Caki2 (cell line): ENCODE results near the gene RPL26. TPM values are rescaled to one million over a fixed set of nuclear protein-coding genes. Genes with fewer than 3 reads are reported as not detected.
"Not testable (repeated sequence)": the region's sequence is repeated elsewhere in the genome, so short reads cannot be mapped to it uniquely, and the experiment has no call there.

ENCODE experiments used
- DNase-seq: peaks from one replicate; pipeline ENCODE4 v3.0.0-alpha.2; 2015; ENCODE audit warnings: low read depth
- in situ Hi-C: cut with HindIII; loops from 2 replicates; pipeline ENCODE4 v1.10.0; 2016; ENCODE audit warnings: low sequenced_read_pairs, low pct_unique_long_range_greater_than_20kb, mixed read lengths
- total RNA-seq: library from RNA; depleted of rRNA; stranded (reverse); fragments of >200 nt; shearing (Covaris generic); gene quantifications from 2 replicates; pipeline ENCODE4 v1.2.3, GENCODE V29; 2014; ENCODE audit warnings: low replicate concordance

Gene RPL26
- total RNA-seq, 1 experiment from 2014 or later = 2,280 TPM

- DNase-seq = no peak
- in situ Hi-C loops = no loop called here
Measured at GRCh38 chr17:8401107-8401506, 18.1 kb upstream of the RPL26 start.

- no peak for DNase-seq
- in situ Hi-C loops = no loop called here
Measured at GRCh38 chr17:8398980-8399379, 16.0 kb upstream of the RPL26 start.

GRCh38 chr17:8397636-8398035 lies 14.6 kb upstream of the RPL26 start, which contains the start of gene RNF222:
RNF222 (minus strand) TSS chr17:8397827; CDS start chr17:8393461, 4,366 bp downstream.
- in situ Hi-C loops = no loop called here
- no peak for DNase-seq

- in situ Hi-C loops = not testable (repeated sequence)
Measured at GRCh38 chr17:8394497-8394896, 11.5 kb upstream of the RPL26 start.

DNA sequence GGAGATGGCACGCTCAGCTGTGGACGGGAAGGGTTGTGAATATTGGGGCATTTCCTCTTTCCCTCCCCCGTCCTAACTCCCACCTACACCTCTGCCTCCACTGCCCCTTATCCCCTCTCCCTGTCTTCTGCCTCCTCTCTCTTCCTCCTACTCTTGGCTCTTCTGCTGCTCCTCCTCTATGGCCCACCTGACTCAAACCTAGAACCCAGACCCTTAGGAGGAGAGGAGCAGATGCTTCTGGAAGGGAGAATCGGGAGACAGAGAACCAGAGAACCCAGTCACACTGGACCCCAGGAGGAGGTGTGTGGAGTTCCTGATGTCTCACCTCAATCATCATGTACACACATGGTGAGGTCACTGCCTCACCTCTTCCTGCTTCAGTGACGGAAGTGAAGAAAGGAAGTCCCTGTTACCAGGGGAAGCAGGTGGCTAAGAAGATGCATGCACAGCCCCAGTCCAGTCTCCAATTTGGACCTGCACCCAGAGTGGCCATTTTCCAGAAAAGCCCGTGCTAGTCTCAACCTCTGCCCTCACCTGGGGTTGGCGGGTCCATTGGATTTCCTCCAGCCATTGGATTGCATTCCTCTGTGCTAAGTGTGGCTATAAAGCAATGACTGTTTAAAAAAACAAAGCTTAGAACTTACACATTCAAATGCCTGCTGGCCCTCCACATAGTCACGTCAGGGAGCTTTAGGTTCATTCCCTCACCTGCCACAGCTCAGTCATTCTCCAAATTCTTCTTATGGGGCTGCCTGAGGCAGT lies 10.7 kb upstream of the RPL26 start:
- in situ Hi-C loops = no loop called here
- no peak for DNase-seq

More at GRCh38 chr17:8394497-8394896, 11.5 kb upstream of the RPL26 start:
- not testable (repeated sequence) for DNase-seq

GRCh38 chr17:8392674-8393469 lies 9.9 kb upstream of the RPL26 start:
- in situ Hi-C loops = no loop called here
- no peak for DNase-seq

GRCh38 chr17:8392274-8392673 lies 9.3 kb upstream of the RPL26 start:
- no peak for DNase-seq
- in situ Hi-C loops = no loop called here

GRCh38 chr17:8391711-8392110 lies 8.7 kb upstream of the RPL26 start:
- in situ Hi-C loops = no loop called here
- DNase-seq = no peak

- no peak for DNase-seq
- in situ Hi-C loops = no loop called here
Measured at GRCh38 chr17:8387914-8388651, 5.1 kb upstream of the RPL26 start.

DNA sequence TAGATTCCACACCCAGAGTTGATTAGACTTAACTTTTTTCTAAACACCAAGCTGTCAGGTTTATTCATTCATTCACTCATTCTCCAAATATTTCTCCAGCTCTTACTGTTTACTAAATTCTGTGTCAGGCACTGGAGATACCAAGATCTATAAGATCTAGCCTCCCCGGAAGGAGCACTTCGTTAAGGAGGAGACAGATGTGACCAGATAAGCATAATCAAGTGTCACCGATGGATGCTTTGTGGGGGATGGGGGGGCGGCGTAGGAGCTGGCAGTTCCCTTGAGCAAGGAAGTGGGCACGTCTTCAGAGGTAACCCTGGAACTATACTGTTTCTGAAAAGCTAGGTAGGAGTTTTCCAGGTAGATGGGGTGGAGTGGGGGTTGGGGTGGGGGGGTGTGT lies 3.8 kb upstream of the RPL26 start:
- in situ Hi-C loops = no loop called here

GRCh38 chr17:8384801-8385378 lies 1.9 kb upstream of the RPL26 start:
- peak; percentile 87 for DNase-seq
- in situ Hi-C loops = no loop called here

More for the DNA sequence above, 3.8 kb upstream of the RPL26 start:
- no peak for DNase-seq

GRCh38 chr17:8382880-8383142 lies 182 bp downstream of the RPL26 start:
- in situ Hi-C loops = no loop called here
- no peak for DNase-seq

DNA sequence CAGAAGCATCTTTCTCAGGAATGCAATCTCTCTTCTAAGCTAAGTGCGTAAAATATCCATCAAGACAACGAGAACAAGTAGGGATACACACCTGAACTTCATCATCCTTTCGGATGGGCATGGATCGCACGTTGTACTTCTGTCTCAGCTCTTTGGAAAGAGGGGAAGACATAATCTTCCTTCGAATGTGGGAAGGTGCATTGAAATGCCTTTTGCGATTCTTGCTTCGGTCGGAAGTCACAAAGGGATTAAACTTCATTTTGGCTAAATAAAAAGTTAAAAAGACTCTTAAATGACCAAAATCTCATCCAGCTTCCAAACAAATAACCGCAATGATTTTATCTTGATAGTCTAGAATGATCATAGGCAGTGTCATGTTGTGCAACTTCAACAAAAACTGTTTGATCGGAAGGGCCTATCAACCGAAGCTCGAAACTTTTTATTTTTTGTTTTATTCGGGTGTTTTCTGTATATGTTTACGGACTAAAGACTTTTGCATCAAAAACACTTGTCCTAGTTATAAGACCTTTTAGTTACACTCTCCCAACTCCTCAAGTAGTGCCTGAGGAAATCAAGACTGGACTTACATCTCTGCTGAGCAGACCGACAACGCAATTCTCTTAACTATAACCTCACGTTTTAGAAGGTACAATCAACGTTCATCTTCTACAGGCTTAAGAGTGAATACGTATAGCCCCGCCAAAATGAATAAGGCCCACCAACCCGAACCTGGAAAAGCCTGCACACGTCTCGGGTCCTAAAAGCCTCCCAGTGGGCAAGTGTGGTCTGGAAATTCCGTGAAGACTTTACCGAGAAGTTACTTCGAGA lies 727 bp downstream of the RPL26 start:
- in situ Hi-C loops = no loop called here
- DNase-seq = no peak

GRCh38 chr17:8380049-8380448 lies 2.9 kb downstream of the RPL26 start:
- in situ Hi-C loops = no loop called here
- no peak for DNase-seq

GRCh38 chr17:8378117-8378516 lies 4.9 kb downstream of the RPL26 start:
- in situ Hi-C loops, DNase-seq: not testable (repeated sequence)

DNA sequence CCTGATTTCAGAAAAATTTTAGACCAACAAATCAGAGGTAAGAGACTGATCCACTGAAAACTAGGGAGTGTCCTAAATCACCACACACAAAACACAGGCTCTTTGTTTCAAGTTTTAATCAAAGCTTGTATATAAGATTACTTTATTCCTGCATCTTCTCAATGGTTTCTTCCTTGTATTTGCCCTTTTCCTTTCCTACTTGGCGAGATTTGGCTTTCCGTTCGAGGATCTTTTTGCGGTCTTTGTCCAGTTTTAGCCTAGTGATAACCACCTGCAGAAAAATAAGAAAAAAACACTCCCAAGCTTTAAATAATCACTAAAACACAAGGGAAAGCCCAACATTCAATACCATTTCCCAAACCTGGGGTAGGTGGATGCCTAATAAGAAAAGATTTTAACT lies 5.6 kb downstream of the RPL26 start:
- DNase-seq = no peak
- in situ Hi-C loops = no loop called here

DNA sequence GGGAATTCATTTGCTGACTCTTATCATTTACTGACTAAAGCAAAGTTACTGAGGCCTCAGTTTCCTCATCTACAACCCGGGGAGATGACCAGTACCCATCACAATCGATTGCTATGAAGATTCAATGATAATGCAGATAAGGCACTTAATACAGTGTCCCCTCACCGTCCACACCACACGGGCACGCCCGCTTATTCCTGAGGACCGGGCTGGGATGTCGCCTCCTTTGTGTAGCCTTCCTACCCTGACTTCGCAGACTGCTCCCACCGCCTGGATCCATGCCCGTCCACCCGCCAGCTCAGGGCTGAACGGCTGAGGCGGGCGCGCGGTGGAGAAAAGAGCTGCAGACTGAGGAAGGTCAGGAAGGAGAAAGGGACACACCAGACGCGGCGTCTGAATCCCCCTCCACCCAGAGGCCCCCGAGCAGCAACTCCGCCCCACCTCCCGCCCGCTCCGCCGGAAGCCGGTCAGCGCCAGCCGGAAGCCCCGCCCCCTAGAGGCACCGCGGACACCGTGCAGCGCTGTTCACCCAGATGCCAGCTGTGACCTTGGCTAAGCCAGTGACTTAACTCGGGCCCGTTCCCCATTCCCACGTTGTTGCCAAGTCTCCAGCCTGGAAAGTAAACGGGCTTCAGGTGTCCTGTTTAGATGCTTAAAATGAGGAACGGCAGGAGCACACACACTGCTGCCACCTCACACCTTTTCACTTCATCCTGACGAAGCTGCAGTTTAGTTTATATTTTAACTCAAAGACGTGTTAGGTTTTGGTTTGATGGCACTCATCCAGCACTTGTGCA lies 6.5 kb downstream of the RPL26 start, which contains the start of gene KRABD2:
Gene KRABD2, minus strand, starts transcription at position 434 of the 797 bp plus-strand sequence.
- DNase-seq = peak; percentile 69
- in situ Hi-C loops = no loop called here
